Measurements from ENCODE around the gene SEMA4D. TPM values are rescaled to one million over a fixed set of nuclear protein-coding genes. Genes with fewer than 3 reads are reported as not detected.

SEMA4D gene
- total RNA-seq, 1 donor from 2014 or later = 12.3 TPM

GRCh38 chr9:89368978-89369377, 128.9 kb downstream of the SEMA4D start:
- DNase-seq (ENCODE audit: low read depth) = no peak
- TF ChIP-seq CTCF (conservative IDR thresholded peaks at IDR 0.05; ENCODE audit: low read depth, low read length) = no peak
- no peak overlapping the region for H3K4me3 ChIP-seq (ENCODE audit: low read depth, low read length)

GRCh38 chr9:89368550-89368949, 129.4 kb downstream of the SEMA4D start:
- no peak overlapping the region for H3K4me3 ChIP-seq (ENCODE audit: low read depth, low read length)
- TF ChIP-seq CTCF (conservative IDR thresholded peaks at IDR 0.05; ENCODE audit: low read depth, low read length) = no peak
- DNase-seq (ENCODE audit: low read depth) = no peak

- no peak overlapping the region for H3K4me3 ChIP-seq (ENCODE audit: low read depth, low read length)
- TF ChIP-seq CTCF (conservative IDR thresholded peaks at IDR 0.05; ENCODE audit: low read depth, low read length) = no peak
- DNase-seq (ENCODE audit: low read depth) = no peak
Measured at GRCh38 chr9:89367726-89368437, 130.0 kb downstream of the SEMA4D start.

DNA sequence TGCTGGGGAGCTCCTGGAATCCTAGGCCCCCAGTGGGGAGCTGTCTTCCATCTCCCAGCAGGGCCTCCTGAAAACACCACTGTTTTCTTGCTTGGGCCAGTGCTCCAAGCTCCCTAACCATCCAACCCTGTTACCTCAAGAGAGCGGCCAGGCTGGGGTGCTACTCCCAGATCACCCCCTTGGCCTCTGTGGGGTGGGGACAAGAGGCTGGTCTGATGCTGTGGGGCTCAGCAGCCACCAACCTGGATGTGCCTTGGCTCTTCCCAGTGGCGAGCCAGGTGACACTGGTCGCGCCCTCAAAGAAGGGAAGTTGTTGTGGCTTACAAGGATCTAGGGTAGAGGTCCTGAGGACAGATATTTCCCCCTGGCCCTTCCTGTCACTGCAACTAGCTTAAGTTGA, 130.6 kb downstream of the SEMA4D start:
- H3K4me3 ChIP-seq (ENCODE audit: low read depth, low read length) = no peak overlapping the region
- DNase-seq (ENCODE audit: low read depth) = no peak
- no peak for TF ChIP-seq CTCF (conservative IDR thresholded peaks at IDR 0.05; ENCODE audit: low read depth, low read length)

GRCh38 chr9:89366711-89367110, 131.2 kb downstream of the SEMA4D start:
- H3K4me3 ChIP-seq (ENCODE audit: low read depth, low read length) = no peak overlapping the region
- DNase-seq (ENCODE audit: low read depth) = no peak
- TF ChIP-seq CTCF (conservative IDR thresholded peaks at IDR 0.05; ENCODE audit: low read depth, low read length) = no peak

GRCh38 chr9:89365532-89365912, 132.4 kb downstream of the SEMA4D start:
- DNase-seq (ENCODE audit: low read depth) = no peak
- no peak overlapping the region for H3K4me3 ChIP-seq (ENCODE audit: low read depth, low read length)
- no peak for TF ChIP-seq CTCF (conservative IDR thresholded peaks at IDR 0.05; ENCODE audit: low read depth, low read length)

Measured in epithelial cell of proximal tubule (primary cell).